ENCODE results near the gene TMIE. TPM values are rescaled to one million over a fixed set of nuclear protein-coding genes. Genes with fewer than 3 reads are reported as not detected.

TMIE gene
- polyA plus RNA-seq, 1 donor from 2014 or later: not detected

DNA sequence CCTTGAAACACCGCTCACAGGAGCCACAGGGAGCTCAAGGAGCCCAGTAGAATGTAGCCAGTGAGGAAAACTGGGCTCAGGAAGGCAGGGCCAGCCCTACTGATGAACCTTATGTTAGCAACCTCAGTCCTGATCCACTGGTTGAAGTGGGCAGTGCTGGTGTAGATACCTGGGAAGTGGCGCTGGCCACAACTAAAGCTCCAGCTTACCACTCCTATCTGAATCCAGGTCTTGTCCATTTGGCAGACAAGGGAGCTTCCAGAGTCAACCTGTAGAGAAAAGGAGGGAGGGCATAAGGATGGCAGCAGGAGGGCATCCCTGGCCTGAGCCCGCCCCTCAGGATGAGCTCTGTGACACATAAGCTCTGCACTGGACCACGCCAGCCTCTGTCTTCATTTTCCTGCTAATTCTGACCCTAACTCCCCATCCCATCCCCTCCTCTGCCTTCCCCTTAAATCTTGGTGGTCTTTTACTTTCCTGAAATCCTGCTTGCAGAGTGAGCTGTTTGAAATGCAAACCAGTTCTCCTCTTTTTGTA, 18.6 kb downstream of the TMIE start:
- Histone ChIP-seq H3K9me3 (ENCODE audit: low read length) (no peaks in the 10 kb centered on the region), H3K27me3 (ENCODE audit: insufficient read depth, low read depth, low read length) (no peaks in the 10 kb centered on the region), H2AFZ (ENCODE audit: low read depth, low read length) (no peak overlapping the region), H3K9ac (ENCODE audit: low read length) (no peak overlapping the region), H3K9me2 (ENCODE audit: insufficient read depth, low read length) (no peaks in the 10 kb centered on the region), H4K20me1 (ENCODE audit: insufficient read depth) (no peaks in the 10 kb centered on the region), H3F3A (ENCODE audit: insufficient read depth, low read length, poor library complexity, severe bottlenecking) (no peaks in the 10 kb centered on the region), H3K4me2 (ENCODE audit: low read length) (no peak overlapping the region), H3K4me3 (ENCODE audit: low read length) (no peak overlapping the region), H3K27ac (ENCODE audit: low read length) (no peak overlapping the region), H3K36me3 (ENCODE audit: insufficient read depth, low read length) (no peaks in the 10 kb centered on the region), H3K79me2 (replicated peaks; ENCODE audit: insufficient read depth, low read length) (no peaks in the 10 kb centered on the region)
- TF ChIP-seq TAF1 (IDR thresholded peaks at IDR 0.05; ENCODE audit: low read depth): no peak
- no peak for TF ChIP-seq EZH2 (IDR thresholded peaks at IDR 0.05; ENCODE audit: borderline replicate concordance, insufficient read depth, low read length, poor library complexity, severe bottlenecking)
- TF ChIP-seq MXI1 (conservative IDR thresholded peaks at IDR 0.05; ENCODE audit: poor library complexity, severe bottlenecking): no peak
- TF ChIP-seq EP300 (conservative IDR thresholded peaks at IDR 0.05; ENCODE audit: poor library complexity, severe bottlenecking): no peak
- TF ChIP-seq, protein P1, sequence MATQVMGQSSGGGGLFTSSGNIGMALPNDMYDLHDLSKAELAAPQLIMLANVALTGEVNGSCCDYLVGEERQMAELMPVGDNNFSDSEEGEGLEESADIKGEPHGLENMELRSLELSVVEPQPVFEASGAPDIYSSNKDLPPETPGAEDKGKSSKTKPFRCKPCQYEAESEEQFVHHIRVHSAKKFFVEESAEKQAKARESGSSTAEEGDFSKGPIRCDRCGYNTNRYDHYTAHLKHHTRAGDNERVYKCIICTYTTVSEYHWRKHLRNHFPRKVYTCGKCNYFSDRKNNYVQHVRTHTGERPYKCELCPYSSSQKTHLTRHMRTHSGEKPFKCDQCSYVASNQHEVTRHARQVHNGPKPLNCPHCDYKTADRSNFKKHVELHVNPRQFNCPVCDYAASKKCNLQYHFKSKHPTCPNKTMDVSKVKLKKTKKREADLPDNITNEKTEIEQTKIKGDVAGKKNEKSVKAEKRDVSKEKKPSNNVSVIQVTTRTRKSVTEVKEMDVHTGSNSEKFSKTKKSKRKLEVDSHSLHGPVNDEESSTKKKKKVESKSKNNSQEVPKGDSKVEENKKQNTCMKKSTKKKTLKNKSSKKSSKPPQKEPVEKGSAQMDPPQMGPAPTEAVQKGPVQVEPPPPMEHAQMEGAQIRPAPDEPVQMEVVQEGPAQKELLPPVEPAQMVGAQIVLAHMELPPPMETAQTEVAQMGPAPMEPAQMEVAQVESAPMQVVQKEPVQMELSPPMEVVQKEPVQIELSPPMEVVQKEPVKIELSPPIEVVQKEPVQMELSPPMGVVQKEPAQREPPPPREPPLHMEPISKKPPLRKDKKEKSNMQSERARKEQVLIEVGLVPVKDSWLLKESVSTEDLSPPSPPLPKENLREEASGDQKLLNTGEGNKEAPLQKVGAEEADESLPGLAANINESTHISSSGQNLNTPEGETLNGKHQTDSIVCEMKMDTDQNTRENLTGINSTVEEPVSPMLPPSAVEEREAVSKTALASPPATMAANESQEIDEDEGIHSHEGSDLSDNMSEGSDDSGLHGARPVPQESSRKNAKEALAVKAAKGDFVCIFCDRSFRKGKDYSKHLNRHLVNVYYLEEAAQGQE (IDR thresholded peaks at IDR 0.05; ENCODE audit: borderline replicate concordance): no peak
- no peak for TF ChIP-seq POLR2AphosphoS5 (IDR thresholded peaks at IDR 0.05)
- no peak for TF ChIP-seq RAD21 (conservative IDR thresholded peaks at IDR 0.05)
- TF ChIP-seq CTCF (IDR thresholded peaks at IDR 0.05; ENCODE audit: poor library complexity, severe bottlenecking): no peak
- no peak for TF ChIP-seq SMC3 (conservative IDR thresholded peaks at IDR 0.05; ENCODE audit: poor library complexity)

DNA sequence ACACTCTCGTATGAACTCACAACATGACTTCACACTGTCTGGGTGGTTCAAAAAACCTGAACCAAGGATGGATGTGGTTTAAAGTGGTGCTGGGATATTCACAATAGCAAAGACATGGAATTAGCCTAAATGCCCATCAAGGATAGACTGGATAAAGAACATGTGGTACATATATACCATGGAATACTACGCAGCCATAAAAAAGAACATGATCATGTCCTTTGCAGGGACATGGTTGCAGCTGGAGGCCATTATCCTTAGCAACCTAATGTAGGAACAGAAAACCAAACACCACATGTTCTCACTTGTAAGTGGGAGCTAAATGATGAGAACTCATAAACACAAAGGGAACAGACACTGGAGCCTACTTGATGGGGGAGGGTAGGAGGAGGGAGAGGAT, 19.8 kb downstream of the TMIE start:
- Histone ChIP-seq H3K4me2 (ENCODE audit: low read length) (no peak overlapping the region), H2AFZ (ENCODE audit: low read depth, low read length) (no peak overlapping the region), H3K9ac (ENCODE audit: low read length) (no peak overlapping the region), H4K20me1 (ENCODE audit: insufficient read depth) (no peaks in the 10 kb centered on the region), H3K27ac (ENCODE audit: low read length) (no peak overlapping the region), H3K4me3 (ENCODE audit: low read length) (no peak overlapping the region), H3F3A (ENCODE audit: insufficient read depth, low read length, poor library complexity, severe bottlenecking) (no peaks in the 10 kb centered on the region), H3K36me3 (ENCODE audit: insufficient read depth, low read length) (no peaks in the 10 kb centered on the region), H3K9me3 (ENCODE audit: low read length) (no peaks in the 10 kb centered on the region), H3K9me2 (ENCODE audit: insufficient read depth, low read length) (no peaks in the 10 kb centered on the region), H3K79me2 (replicated peaks; ENCODE audit: insufficient read depth, low read length) (no peaks in the 10 kb centered on the region), H3K27me3 (ENCODE audit: insufficient read depth, low read depth, low read length) (no peaks in the 10 kb centered on the region)
- TF ChIP-seq TAF1 (IDR thresholded peaks at IDR 0.05; ENCODE audit: low read depth) (no peak), SMC3 (conservative IDR thresholded peaks at IDR 0.05; ENCODE audit: poor library complexity) (no peak), POLR2AphosphoS5 (IDR thresholded peaks at IDR 0.05) (no peak), RAD21 (conservative IDR thresholded peaks at IDR 0.05) (no peak), EZH2 (IDR thresholded peaks at IDR 0.05; ENCODE audit: borderline replicate concordance, insufficient read depth, low read length, poor library complexity, severe bottlenecking) (no peak), EP300 (conservative IDR thresholded peaks at IDR 0.05; ENCODE audit: poor library complexity, severe bottlenecking) (no peak), CTCF (IDR thresholded peaks at IDR 0.05; ENCODE audit: poor library complexity, severe bottlenecking) (no peak), MXI1 (conservative IDR thresholded peaks at IDR 0.05; ENCODE audit: poor library complexity, severe bottlenecking) (no peak)
- TF ChIP-seq, protein P1 (IDR thresholded peaks at IDR 0.05; ENCODE audit: borderline replicate concordance): no peak
